DND-41 (cell line): ENCODE measurements around the gene CREB1.

Experiments used
- CTCF ChIP-seq: IDR thresholded peaks from 2 replicates; pipeline ENCODE4 v1.5.1; 2012; ENCODE audit warnings: borderline replicate concordance, low read length, moderate library complexity, mild to moderate bottlenecking; ENCODE audit not compliant: poor library complexity, severe bottlenecking; ENCODE audit errors: extremely low read depth
- EZH2 ChIP-seq: IDR thresholded peaks from 3 replicates; pipeline ENCODE4 v1.6.1; 2012; ENCODE audit warnings: borderline replicate concordance, low read depth, mild to moderate bottlenecking, moderate library complexity, low read length, inconsistent platforms; ENCODE audit not compliant: severe bottlenecking

- TF ChIP-seq CTCF: no peak
- TF ChIP-seq EZH2: no peak
These were observed 17.4 kb upstream of the CREB1 start for GRCh38 chr2:207512356-207512755.
